Stomach (tissue), 9 donors: ENCODE measurements around the gene PPOX. TPM values are rescaled to one million over a fixed set of nuclear protein-coding genes. Genes with fewer than 3 reads are reported as not detected.

Experiments used
- DNase-seq, 2 donors: peaks; one replicate each; pipeline versions ENCODE4 v3.0.0 to v3.0.0-alpha.2; 2013 to 2019
- H3K27ac ChIP-seq, 5 donors: fragments of 200-600 bp in 4 of 5; sonication (generic) in 4 of 5; one replicate each; pipeline ENCODE4 v1.5.1; 2013 to 2019; ENCODE audit warnings: mild to moderate bottlenecking in 1 of 5, moderate library complexity in 1 of 5
- H3K27me3 ChIP-seq, 3 donors: fragments of 200-600 bp; sonication (generic); one replicate each; pipeline ENCODE4 v1.5.1; 2017 to 2019; ENCODE audit warnings: mixed run types in 1 of 3
- H3K36me3 ChIP-seq, 4 donors: fragments of 200-600 bp; sonication (generic); 1 replicate in 3 of 4; 2 replicates in 1 of 4; pipeline ENCODE4 v1.5.1; 2016 to 2019
- H3K4me1 ChIP-seq, 4 donors: fragments of 200-600 bp; sonication (generic); one replicate each; pipeline ENCODE4 v1.5.1; 2016 to 2019
- H3K4me3 ChIP-seq, 4 donors: fragments of 200-600 bp; sonication (generic) in 3 of 4; one replicate each; pipeline ENCODE4 v1.5.1; 2016 to 2019; ENCODE audit warnings: mild to moderate bottlenecking in 1 of 4
- H3K9me3 ChIP-seq, 4 donors: fragments of 200-600 bp; sonication (generic); one replicate each; pipeline ENCODE4 v1.5.1; 2016 to 2019
- CTCF ChIP-seq, 7 experiments: fragments of 450-650 bp in 4 of 7; fragments of 200-600 bp in 3 of 7; sonication (generic) in 3 of 7; IDR thresholded peaks; one replicate each; pipeline ENCODE4 v1.5.1; 2016 to 2019; ENCODE audit warnings: antibody characterized with exemption in 7 of 7, control low read depth in 2 of 7, mild to moderate bottlenecking in 1 of 7
- EP300 ChIP-seq: sonication (generic); formaldehyde crosslinking; IDR thresholded peaks from one replicate; pipeline ENCODE4 v1.6.1; 2017; ENCODE audit warnings: antibody characterized with exemption
- POLR2A ChIP-seq, 4 donors: fragments of 450-650 bp; IDR thresholded peaks; one replicate each; pipeline ENCODE4 v1.6.1; 2016; ENCODE audit warnings: antibody characterized with exemption in 4 of 4, control low read depth in 2 of 4, mild to moderate bottlenecking in 1 of 4, moderate library complexity in 1 of 4
- POLR2AphosphoS5 ChIP-seq, 3 donors: sonication (generic); formaldehyde crosslinking; IDR thresholded peaks; one replicate each; pipeline ENCODE4 v1.6.1; 2016; ENCODE audit warnings: antibody characterized with exemption in 3 of 3
- WGBS, 5 donors: extraction: QIAGEN DNeasy Blood & Tissue Kit in 3 of 5; methylation state at CpG; one replicate each; pipeline versions ENCODE4 v1.1.5 to v1.1.7; 2013 to 2018; 5-methylcytosine and 5-hydroxymethylcytosine counted together
- intact Hi-C: fragments of 100-400 bp; cut with DNase I; formaldehyde crosslinking; loops from one replicate; pipeline ENCODE4 v1.15.1; 2023; ENCODE audit warnings: low total_unique reads
- polyA plus RNA-seq, 3 donors: library from polyadenylated mRNA; stranded (reverse); fragments of 200-250 nt; gene quantifications; one replicate each; pipeline ENCODE4 v1.2.3, GENCODE V29; 2013
- total RNA-seq, 5 donors: library from RNA; depleted of rRNA; stranded (reverse); fragments of >200 nt; gene quantifications; one replicate each; pipeline versions ENCODE4 v1.1.0 to v1.2.3, GENCODE V29; 2014 to 2016
- donor health status: healthy with polysubstance abuse.
- donor health status: Bipolar disorder and iron deficiency.
- donor health status: healthy.

PPOX gene
- total and polyA plus RNA-seq, 8 donors, result 9.5 to 52.7 (median 31.8) TPM

GRCh38 chr1:161171191-161171590, 5.0 kb downstream of the PPOX start:
- DNase-seq, result no peak
- WGBS, 5 donors, result 52 to 67% (median 57%) methylated on average over 5 of the region's 5 CpGs
- peak overlapping the region in 4 of 5 donors; percentile 42 to 71 (median 62) for H3K27ac ChIP-seq
- no peaks in the 10 kb centered on the region for H3K27me3 ChIP-seq
- TF ChIP-seq EP300, result no peak
- no peak for TF ChIP-seq POLR2AphosphoS5 (IDR thresholded peaks at IDR 0.05)
- TF ChIP-seq CTCF (IDR thresholded peaks at IDR 0.05), result no peak
- no peak for TF ChIP-seq POLR2A (IDR thresholded peaks at IDR 0.05)
- H3K4me1 ChIP-seq, result peaks cover 18 to 60% (median 47%) of the 10 kb centered on the region in 4 donors
- peaks cover 40 to 84% (median 75%) of the 10 kb centered on the region in 4 donors for H3K36me3 ChIP-seq
- intact Hi-C loops, result no loop called here
- H3K4me3 ChIP-seq, result no peak overlapping the region
- no peaks in the 10 kb centered on the region for H3K9me3 ChIP-seq

- intact Hi-C loops, result no loop called here
- peak overlapping the region in 4 of 5 donors; percentile 42 to 71 (median 62) for H3K27ac ChIP-seq
- H3K9me3 ChIP-seq, result no peaks in the 10 kb centered on the region
- no peak overlapping the region for H3K4me3 ChIP-seq
- peaks cover 24 to 61% (median 49%) of the 10 kb centered on the region in 4 donors for H3K4me1 ChIP-seq
- no peak for DNase-seq
- WGBS, 5 donors, result 82 to 85% (median 83%) methylated on average over 11 to 12 of the region's 12 CpGs
- peaks cover 40 to 84% (median 75%) of the 10 kb centered on the region in 4 donors for H3K36me3 ChIP-seq
- no peaks in the 10 kb centered on the region for H3K27me3 ChIP-seq
- no peak for TF ChIP-seq CTCF (IDR thresholded peaks at IDR 0.05)
- TF ChIP-seq POLR2A (IDR thresholded peaks at IDR 0.05), result no peak
- no peak for TF ChIP-seq POLR2AphosphoS5 (IDR thresholded peaks at IDR 0.05)
- TF ChIP-seq EP300, result no peak
These were observed 5.5 kb downstream of the PPOX start for GRCh38 chr1:161171696-161172095.

- H3K27me3 ChIP-seq, result no peaks in the 10 kb centered on the region
- no peak overlapping the region for H3K4me3 ChIP-seq
- peaks cover 20 to 57% (median 43%) of the 10 kb centered on the region in 4 donors for H3K4me1 ChIP-seq
- H3K9me3 ChIP-seq, result no peaks in the 10 kb centered on the region
- peak in 1 of 2 donors; percentile 65 for DNase-seq
- intact Hi-C loops, result no loop called here
- no peak for TF ChIP-seq EP300
- TF ChIP-seq POLR2A (IDR thresholded peaks at IDR 0.05), result no peak
- TF ChIP-seq POLR2AphosphoS5 (IDR thresholded peaks at IDR 0.05), result no peak
- TF ChIP-seq CTCF (IDR thresholded peaks at IDR 0.05), result no peak
- peaks cover 40 to 84% (median 75%) of the 10 kb centered on the region in 4 donors for H3K36me3 ChIP-seq
- WGBS, 5 donors, result 26 to 55% (median 40%) methylated on average over 1 of the region's 1 CpG
- H3K27ac ChIP-seq, result peak overlapping the region in 4 of 5 donors; percentile 42 to 71 (median 62)
These were observed 6.1 kb downstream of the PPOX start for GRCh38 chr1:161172349-161172748.

GRCh38 chr1:161172776-161173376, 6.7 kb downstream of the PPOX start:
- H3K27ac ChIP-seq, result peak overlapping the region in 4 of 5 donors; percentile 42 to 71 (median 62)
- 33 to 53% (median 46%) methylated on average over 4 of the region's 4 CpGs for WGBS, 5 donors

GRCh38 chr1:161173711-161174110, 7.5 kb downstream of the PPOX start:
- Histone ChIP-seq H3K4me3 (no peak overlapping the region), H3K27me3 (no peaks in the 10 kb centered on the region), H3K9me3 (no peaks in the 10 kb centered on the region), H3K27ac (peak overlapping the region in 4 of 5 donors; percentile 22 to 70 (median 46)), H3K4me1 (peaks cover 30 to 55% (median 44%) of the 10 kb centered on the region in 4 donors), H3K36me3 (peaks cover 40 to 73% (median 73%) of the 10 kb centered on the region in 4 donors)
- DNase-seq, result no peak
- WGBS, 5 donors, result 92 to 96% (median 94%) methylated on average over 11 of the region's 11 CpGs
- intact Hi-C loops, result no loop called here
- TF ChIP-seq CTCF (IDR thresholded peaks at IDR 0.05), result no peak
- TF ChIP-seq POLR2AphosphoS5 (IDR thresholded peaks at IDR 0.05), result no peak
- no peak for TF ChIP-seq POLR2A (IDR thresholded peaks at IDR 0.05)
- TF ChIP-seq EP300, result no peak

More at GRCh38 chr1:161172776-161173376, 6.7 kb downstream of the PPOX start:
- intact Hi-C loops, result no loop called here
- Histone ChIP-seq H3K36me3 (peaks cover 40 to 81% (median 75%) of the 10 kb centered on the region in 4 donors), H3K4me1 (peaks cover 24 to 56% (median 42%) of the 10 kb centered on the region in 4 donors), H3K9me3 (no peaks in the 10 kb centered on the region), H3K4me3 (no peak overlapping the region), H3K27me3 (no peaks in the 10 kb centered on the region)
- TF ChIP-seq POLR2AphosphoS5 (IDR thresholded peaks at IDR 0.05) (peak in 2 of 3 donors; percentile 24 to 68), EP300 (no peak)
- DNase-seq, result peak in 1 of 2 donors; percentile 64
